Tibial artery (tissue), 4 donors: ENCODE measurements around the gene CPN2.

Source experiments
- DNase-seq, 2 donors: peaks; one replicate each; pipeline ENCODE4 v3.0.0-alpha.2; 2019
- H3K27ac ChIP-seq, 2 donors: fragments of 200-600 bp; sonication (generic) in 1 of 2; 1 replicate in 1 of 2; 2 replicates in 1 of 2; pipeline ENCODE4 v1.5.1; 2018 to 2019; ENCODE audit warnings: mild to moderate bottlenecking in 1 of 2
- H3K27me3 ChIP-seq, 2 donors: fragments of 200-600 bp; sonication (generic) in 1 of 2; one replicate each; pipeline versions ENCODE4 v1.5.1 to v1.6.0; 2016 to 2019
- H3K36me3 ChIP-seq, 3 donors: fragments of 200-600 bp; sonication (generic) in 2 of 3; one replicate each; pipeline ENCODE4 v1.5.1; 2016 to 2019; ENCODE audit warnings: mild to moderate bottlenecking in 2 of 3
- H3K4me1 ChIP-seq, 4 donors: fragments of 200-600 bp; sonication (generic) in 2 of 4; 1 replicate in 3 of 4; 2 replicates in 1 of 4; pipeline ENCODE4 v1.5.1; 2016 to 2019
- H3K4me3 ChIP-seq, 2 donors: fragments of 200-600 bp; sonication (generic) in 1 of 2; 1 replicate in 1 of 2; 2 replicates in 1 of 2; pipeline ENCODE4 v1.5.1; 2018 to 2019; ENCODE audit warnings: mild to moderate bottlenecking in 2 of 2
- H3K9me3 ChIP-seq, 3 donors: fragments of 200-600 bp; sonication (generic) in 1 of 3; one replicate each; pipeline ENCODE4 v1.5.1; 2016 to 2019
- CTCF ChIP-seq, 2 experiments: fragments of 200-600 bp in 1 of 2; fragments of 450-650 bp in 1 of 2; IDR thresholded peaks; one replicate each; pipeline ENCODE4 v1.5.1; 2017 to 2019; ENCODE audit warnings: antibody characterized with exemption in 2 of 2, mild to moderate bottlenecking in 1 of 2, moderate library complexity in 1 of 2
- intact Hi-C: fragments of 100-400 bp; cut with DNase I; formaldehyde crosslinking; loops from one replicate; pipeline ENCODE4 v1.15.0; 2023; ENCODE audit warnings: low total_unique reads

Gene CPN2

GRCh38 chr3:194384569-194385001 lies 33.5 kb upstream of the CPN2 start:
- H3K27ac ChIP-seq: no peak overlapping the region
- H3K4me1 ChIP-seq: no peaks in the 10 kb centered on the region
- DNase-seq: peak; percentile 13 to 32
- no peak for TF ChIP-seq CTCF (IDR thresholded peaks at IDR 0.05)
- H3K36me3 ChIP-seq: no peaks in the 10 kb centered on the region
- H3K27me3 ChIP-seq: peaks cover 0 to 47% of the 10 kb centered on the region in 2 donors
- no peak overlapping the region for H3K4me3 ChIP-seq
- intact Hi-C loops: no loop called here
- no peaks in the 10 kb centered on the region for H3K9me3 ChIP-seq

DNA sequence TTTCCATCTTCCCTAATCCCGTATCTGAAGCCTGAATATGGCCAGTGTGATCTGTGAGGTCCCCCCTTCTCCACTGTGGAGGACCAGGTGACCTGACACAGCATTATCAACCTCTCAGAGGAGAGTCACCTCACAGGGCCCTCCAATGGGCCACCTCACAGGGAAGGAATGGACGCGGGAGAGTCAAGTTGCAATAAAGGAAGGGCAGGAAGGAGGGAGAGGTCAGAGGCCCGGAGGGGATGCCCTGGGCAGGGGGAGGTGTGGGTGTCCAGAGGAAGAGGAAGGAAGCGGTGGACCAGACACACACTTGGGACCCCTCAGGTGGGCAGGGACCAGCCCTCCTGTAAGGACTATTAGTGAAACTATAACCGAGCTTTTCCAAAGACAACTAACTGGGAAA lies 33.0 kb upstream of the CPN2 start:
- Histone ChIP-seq H3K4me3 (no peak overlapping the region), H3K36me3 (no peaks in the 10 kb centered on the region), H3K27ac (no peak overlapping the region), H3K9me3 (no peaks in the 10 kb centered on the region), H3K27me3 (peaks cover 0 to 49% of the 10 kb centered on the region in 2 donors), H3K4me1 (no peaks in the 10 kb centered on the region)
- intact Hi-C loops: no loop called here
- peak; percentile 5 to 46 for DNase-seq
- no peak for TF ChIP-seq CTCF (IDR thresholded peaks at IDR 0.05)

GRCh38 chr3:194383276-194383940 lies 32.3 kb upstream of the CPN2 start:
- peak; percentile 3 to 28 for DNase-seq
- H3K4me3 ChIP-seq: no peak overlapping the region
- H3K27ac ChIP-seq: no peak overlapping the region

DNA sequence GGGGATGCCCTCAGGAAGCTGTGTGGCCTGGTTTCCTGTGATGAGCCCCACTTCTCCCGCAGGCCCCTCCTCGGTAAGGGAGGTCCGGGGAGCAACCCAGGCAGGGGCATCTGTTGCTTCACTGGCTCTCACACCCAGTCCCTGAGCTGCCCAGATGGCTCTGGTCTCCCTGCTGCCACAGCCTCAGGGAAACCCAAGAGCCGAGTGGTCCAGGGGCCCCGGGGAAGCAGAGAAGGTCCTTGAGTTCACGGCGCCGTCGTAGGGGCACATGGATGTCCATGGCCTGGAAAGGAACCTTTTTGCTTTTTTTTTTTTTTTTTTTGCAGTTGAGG lies 31.7 kb upstream of the CPN2 start:
- peaks cover 0 to 53% of the 10 kb centered on the region in 2 donors for H3K27me3 ChIP-seq
- no peak overlapping the region for H3K4me3 ChIP-seq
- no peaks in the 10 kb centered on the region for H3K36me3 ChIP-seq
- TF ChIP-seq CTCF (IDR thresholded peaks at IDR 0.05): no peak
- intact Hi-C loops: no loop called here
- DNase-seq: peak in 1 of 2 donors; percentile 3
- no peaks in the 10 kb centered on the region for H3K9me3 ChIP-seq
- no peaks in the 10 kb centered on the region for H3K4me1 ChIP-seq
- no peak overlapping the region for H3K27ac ChIP-seq

More at GRCh38 chr3:194383276-194383940, 32.3 kb upstream of the CPN2 start:
- Histone ChIP-seq H3K9me3 (no peaks in the 10 kb centered on the region), H3K27me3 (peaks cover 0 to 55% of the 10 kb centered on the region in 2 donors), H3K36me3 (no peaks in the 10 kb centered on the region), H3K4me1 (no peaks in the 10 kb centered on the region)
- TF ChIP-seq CTCF (IDR thresholded peaks at IDR 0.05): no peak
- intact Hi-C loops: no loop called here

GRCh38 chr3:194382196-194382891 lies 31.2 kb upstream of the CPN2 start:
- peak; percentile 9 to 31 for DNase-seq
- Histone ChIP-seq H3K27me3 (peaks cover 0 to 51% of the 10 kb centered on the region in 2 donors), H3K36me3 (no peaks in the 10 kb centered on the region), H3K4me3 (no peak overlapping the region), H3K9me3 (no peaks in the 10 kb centered on the region), H3K27ac (no peak overlapping the region), H3K4me1 (no peaks in the 10 kb centered on the region)
- intact Hi-C loops: no loop called here
- TF ChIP-seq CTCF (IDR thresholded peaks at IDR 0.05): no peak
